GM19238 (cell line): ENCODE data around the gene ZNF185.

Experiments
- DNase-seq: peaks from one replicate; pipeline ENCODE4 v3.0.0; 2011; ENCODE audit warnings: low spot score; ENCODE audit not compliant: insufficient read length

Gene ZNF185

DNA sequence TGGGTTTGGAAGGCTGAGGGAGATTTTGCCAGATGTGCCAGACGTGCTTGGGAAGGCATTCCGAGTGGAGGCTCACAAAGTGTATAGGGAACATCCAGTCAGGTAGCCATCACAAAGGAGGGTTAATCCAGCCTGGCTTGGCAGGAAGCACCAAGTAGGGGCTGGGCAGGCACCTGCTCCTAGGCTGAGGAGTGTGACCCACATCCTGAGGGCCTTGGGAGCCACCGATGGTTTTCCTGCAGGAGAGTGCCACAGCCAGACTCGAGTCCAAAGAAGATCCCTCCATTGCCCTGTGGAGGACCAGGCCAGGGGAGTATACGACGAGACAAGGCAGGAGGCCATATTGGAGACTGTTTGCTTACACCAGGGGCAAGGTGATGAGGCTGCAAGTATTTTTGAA lies 48.8 kb downstream of the ZNF185 start:
- DNase-seq: no peak
